GM19043 (cell line): ENCODE measurements around the gene MAGI2.
"Not testable (repeated sequence)": the region's sequence is repeated elsewhere in the genome, so short reads cannot be mapped to it uniquely, and the experiment has no call there.

Experiments
- ATAC-seq: cut with Tn5 transposase; IDR thresholded peaks from one replicate; pipeline ENCODE4 v1.9.1; 2021; ENCODE audit warnings: low read depth; ENCODE audit not compliant: unreplicated experiment

The MAGI2 gene

GRCh38 chr7:78530351-78530750 is 923.1 kb downstream of the MAGI2 start:
- ATAC-seq = no peak

DNA sequence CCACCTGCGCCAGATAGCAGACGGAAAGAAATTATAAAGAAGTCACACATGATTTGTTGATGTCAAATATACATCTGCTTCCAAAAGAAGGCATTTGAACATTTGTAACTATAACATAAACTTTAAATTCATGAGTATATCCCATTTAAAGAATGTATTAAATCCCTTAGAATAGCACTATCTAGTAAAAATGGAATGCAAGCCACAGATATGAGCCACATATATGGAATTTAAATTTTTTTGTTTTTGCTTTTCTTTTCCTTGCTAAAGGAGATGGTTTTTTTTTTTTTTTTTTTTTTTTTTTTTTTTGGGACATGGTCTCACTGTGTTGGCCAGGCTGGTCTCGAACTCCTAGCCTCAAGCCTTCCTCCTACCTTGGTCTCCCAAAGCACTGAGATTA is 924.1 kb downstream of the MAGI2 start:
- no peak for ATAC-seq

GRCh38 chr7:78528964-78529363 is 924.5 kb downstream of the MAGI2 start:
- no peak for ATAC-seq

- ATAC-seq = no peak
Measured at GRCh38 chr7:78523930-78524329, 929.5 kb downstream of the MAGI2 start.

DNA sequence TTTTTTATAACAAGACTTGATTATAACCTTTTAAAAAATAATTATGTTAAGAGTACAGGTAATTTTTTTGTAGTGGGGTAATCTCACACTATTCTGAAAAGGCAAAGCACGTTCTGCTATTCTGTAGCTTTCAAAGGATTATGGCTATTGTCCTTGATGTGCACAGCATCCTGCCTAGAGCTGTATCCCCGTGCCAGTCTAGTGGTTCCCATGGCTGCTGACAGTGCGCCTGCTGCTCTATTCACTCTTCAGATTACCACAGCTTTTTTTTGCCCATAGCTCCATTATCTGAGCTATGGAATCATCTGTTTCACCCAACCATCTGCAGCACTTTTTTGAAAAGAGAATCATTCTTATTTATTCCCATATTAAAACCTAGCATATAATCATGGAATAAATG is 931.5 kb downstream of the MAGI2 start:
- no peak for ATAC-seq

- ATAC-seq = no peak
Measured at GRCh38 chr7:78516450-78516849, 937.0 kb downstream of the MAGI2 start.

GRCh38 chr7:78514634-78515033 is 938.8 kb downstream of the MAGI2 start:
- ATAC-seq = no peak

GRCh38 chr7:78510580-78511188 is 942.8 kb downstream of the MAGI2 start:
- peak; percentile 62 for ATAC-seq

GRCh38 chr7:78503301-78503700 is 950.2 kb downstream of the MAGI2 start:
- not testable (repeated sequence) for ATAC-seq

DNA sequence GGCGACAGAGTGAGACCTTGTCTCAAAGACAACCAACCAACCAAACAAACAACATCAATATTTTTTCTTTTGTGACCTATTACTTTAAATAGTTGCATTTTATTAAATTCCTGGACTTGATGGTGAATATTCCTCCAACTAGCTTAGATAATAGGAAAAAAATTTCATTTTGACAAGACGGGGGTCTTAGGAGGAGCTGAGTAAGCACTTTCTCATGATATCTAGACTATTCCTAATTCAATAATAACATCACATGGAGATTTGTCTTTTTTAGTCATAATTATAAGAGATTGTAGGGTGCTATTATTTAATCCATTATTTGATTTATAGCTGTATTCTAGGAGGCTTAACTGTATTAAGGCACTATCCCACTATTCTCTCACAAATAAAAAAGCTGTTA is 952.4 kb downstream of the MAGI2 start:
- ATAC-seq = no peak

DNA sequence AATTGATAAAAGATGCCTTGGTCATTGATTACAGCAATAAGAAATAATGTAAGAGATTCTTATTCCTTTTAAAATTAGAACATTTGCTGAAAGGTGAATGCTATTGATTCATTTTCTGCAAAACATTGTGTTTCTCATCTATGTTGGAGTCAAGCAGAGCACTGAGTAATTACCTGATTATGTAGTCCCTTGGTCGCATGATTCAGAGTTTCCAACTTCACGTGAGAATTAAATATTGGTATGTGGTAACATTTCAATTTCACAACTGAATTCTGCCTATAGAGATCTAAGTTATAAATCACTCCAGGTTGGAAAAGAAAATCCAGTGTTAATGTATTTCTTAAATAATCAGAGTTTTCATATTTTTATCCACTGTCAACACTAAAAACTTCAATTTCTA is 953.5 kb downstream of the MAGI2 start:
- ATAC-seq = no peak

- ATAC-seq = no peak
Measured at GRCh38 chr7:78499283-78499682, 954.2 kb downstream of the MAGI2 start.

- no peak for ATAC-seq
Measured at GRCh38 chr7:78497728-78498427, 955.6 kb downstream of the MAGI2 start.

DNA sequence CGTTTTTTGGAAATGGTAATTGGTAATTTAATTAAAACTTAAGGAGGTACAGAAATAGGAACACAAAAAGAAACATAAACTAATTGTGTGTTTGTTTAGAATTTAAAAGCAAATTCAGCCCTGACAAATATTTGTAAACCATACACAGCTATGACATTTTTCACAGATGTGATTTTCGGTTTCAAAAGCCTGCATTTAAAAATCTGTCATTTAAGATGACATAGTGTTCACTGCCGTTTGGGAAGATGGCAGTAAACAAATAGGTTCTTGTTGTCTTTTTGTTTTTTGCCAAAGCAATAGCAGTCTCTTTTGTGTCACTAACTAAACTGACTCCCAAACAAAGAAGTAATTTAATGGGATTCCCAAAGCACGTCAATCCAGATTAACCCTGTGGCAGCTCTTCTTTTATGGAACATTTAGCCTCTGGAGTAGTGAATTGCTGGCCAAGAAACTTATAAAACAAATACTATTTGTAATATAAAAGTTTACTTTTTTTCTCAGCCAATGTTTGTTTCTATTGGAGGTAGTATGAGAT is 957.3 kb downstream of the MAGI2 start:
- no peak for ATAC-seq

DNA sequence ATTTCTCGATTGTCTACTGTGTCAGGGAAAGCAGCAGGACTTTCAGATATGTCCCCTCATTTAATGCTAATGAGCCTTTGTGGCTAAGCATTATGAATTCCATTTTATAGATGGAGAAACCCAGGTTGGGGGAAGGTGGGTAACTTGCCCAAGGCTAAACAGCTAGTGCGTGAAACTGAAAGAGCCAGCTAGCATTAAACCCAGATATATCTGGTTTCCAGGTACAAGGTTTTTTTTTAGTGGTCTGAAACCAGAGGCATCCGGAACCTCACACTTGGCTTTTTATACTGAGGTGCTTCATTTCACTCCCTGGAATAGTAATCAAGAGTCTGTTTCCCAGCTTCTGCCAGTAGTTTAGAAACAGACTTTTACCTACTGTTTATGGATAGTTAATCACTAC is 960.1 kb downstream of the MAGI2 start:
- ATAC-seq = no peak

- ATAC-seq = no peak
Measured at GRCh38 chr7:78492146-78492545, 961.3 kb downstream of the MAGI2 start.

GRCh38 chr7:78490524-78490923 is 962.9 kb downstream of the MAGI2 start:
- no peak for ATAC-seq

DNA sequence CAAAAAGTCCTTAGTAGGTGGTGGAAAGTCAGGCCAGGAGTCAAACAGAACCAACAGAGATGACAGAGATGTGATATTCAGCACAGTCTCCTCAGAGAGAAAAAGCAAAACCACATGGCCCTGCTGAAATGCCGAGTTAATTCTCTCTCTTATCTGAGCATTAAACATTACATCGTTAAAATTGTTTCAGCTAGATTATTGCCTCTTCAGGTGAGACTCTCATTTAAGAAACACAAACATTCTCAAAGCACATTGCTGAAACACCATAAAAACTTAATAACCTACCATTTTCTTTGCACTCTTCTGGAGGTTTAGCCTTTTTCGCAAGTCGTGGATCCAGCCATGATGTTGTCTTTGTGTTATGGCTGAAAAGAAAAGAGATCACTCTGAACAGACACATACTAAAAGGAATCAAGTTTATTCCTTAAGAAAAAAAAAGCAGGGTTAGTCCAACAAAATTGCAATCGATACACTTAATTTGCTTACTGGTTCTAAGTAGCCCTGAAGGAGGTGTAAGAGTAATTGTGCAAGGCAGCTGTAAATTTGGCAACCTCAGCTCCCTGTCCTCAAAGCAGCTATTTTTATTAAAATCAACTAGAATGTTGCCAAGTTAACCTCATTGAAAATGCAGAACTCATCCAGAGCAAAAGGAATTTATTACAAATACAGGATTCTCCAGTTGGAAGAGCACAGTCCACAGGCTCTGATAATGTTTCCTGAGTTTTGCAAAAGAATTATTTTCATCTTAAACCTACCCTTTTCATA is 963.8 kb downstream of the MAGI2 start:
- ATAC-seq = no peak

GRCh38 chr7:78487464-78487863 is 966.0 kb downstream of the MAGI2 start:
- no peak for ATAC-seq

DNA sequence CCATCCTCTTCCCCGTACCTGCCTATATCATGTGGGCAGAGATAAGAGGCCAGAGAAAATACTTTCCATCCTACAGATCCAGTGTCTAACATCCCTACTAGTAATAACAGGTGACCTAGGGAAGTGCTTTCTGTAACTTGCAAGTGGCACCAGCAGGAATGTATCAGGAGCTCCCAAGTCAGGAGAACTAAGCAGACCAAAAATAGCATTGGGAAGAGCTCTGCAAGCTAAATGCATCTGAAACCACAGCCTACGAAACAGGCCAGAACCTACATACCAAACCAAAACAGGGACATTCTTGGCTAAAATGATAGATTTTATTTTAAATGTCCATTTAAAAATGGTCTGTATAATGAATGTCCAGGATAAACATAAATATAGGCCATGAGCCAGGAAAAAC is 974.1 kb downstream of the MAGI2 start:
- ATAC-seq = no peak

- ATAC-seq = no peak
Measured at GRCh38 chr7:78476851-78477405, 976.5 kb downstream of the MAGI2 start.
